Measurements from ENCODE around the gene AIFM3. TPM values are rescaled to one million over a fixed set of nuclear protein-coding genes. Genes with fewer than 3 reads are reported as not detected.

The AIFM3 gene
- total and polyA plus RNA-seq, 2 of the 13 experiments (the other 11 are each of a cell fraction or from before 2014, with no cell fraction given) = 9.0 to 15.3 TPM

GRCh38 chr22:20981787-20982562 is 14.9 kb downstream of the AIFM3 start, which contains the start of gene LZTR1 (continued):
- TF ChIP-seq ZBTB40 (IDR thresholded peaks at IDR 0.05) (no peak), ZBTB40 (CRISPR knock-in tag; IDR thresholded peaks at IDR 0.05) (peak; percentile 92), ZNF281 (CRISPR knock-in tag; IDR thresholded peaks at IDR 0.05; ENCODE audit: borderline replicate concordance) (peak; percentile 19; the same call in 1 of the 2 replicates), ATF4 (CRISPR knock-in tag; IDR thresholded peaks at IDR 0.05) (peak in 1 of 2 experiments; percentile 45; a peak in 1 of 4 replicates), NAIF1 (CRISPR knock-in tag; IDR thresholded peaks at IDR 0.05; ENCODE audit: borderline replicate concordance) (peak; percentile 71; the same call in 1 of the 2 replicates), MTF1 (CRISPR knock-in tag; IDR thresholded peaks at IDR 0.05) (peak; percentile 90), MBNL3 (CRISPR knock-in tag; conservative IDR thresholded peaks at IDR 0.05) (no peak), HOXA3 (CRISPR knock-in tag; IDR thresholded peaks at IDR 0.05) (peak; percentile 86), YEATS2 (CRISPR knock-in tag; IDR thresholded peaks at IDR 0.05; ENCODE audit: borderline replicate concordance) (peak; percentile 87), ZNF574 (CRISPR knock-in tag; IDR thresholded peaks at IDR 0.05) (peak; percentile 97), ZFP90 (CRISPR knock-in tag; IDR thresholded peaks at IDR 0.05; ENCODE audit: borderline replicate concordance) (peak; percentile 96; the same call in 1 of the 2 replicates), ZNF446 (CRISPR knock-in tag; IDR thresholded peaks at IDR 0.05) (peak; percentile 34; the same call in 1 of the 2 replicates)
